Liver (tissue), 3 donors: ENCODE measurements around the gene ARHGEF28.

Experiments used
- CTCF ChIP-seq: fragments of 150-350 bp; IDR thresholded peaks from 2 replicates; pipeline ENCODE4 v1.5.1; 2017; ENCODE audit warnings: improper control_type of control experiment, low read depth, low read length; ENCODE audit not compliant: missing input control
- HNF4G ChIP-seq: IDR thresholded peaks from 2 replicates; pipeline ENCODE4 v1.6.1; 2016; ENCODE audit warnings: antibody characterized with exemption
- SP1 ChIP-seq: IDR thresholded peaks from 2 replicates; pipeline ENCODE4 v1.6.1; 2018; ENCODE audit warnings: antibody characterized with exemption, mild to moderate bottlenecking
- TAF1 ChIP-seq: conservative IDR thresholded peaks from 2 replicates; pipeline ENCODE4 v1.6.1; 2016; ENCODE audit warnings: antibody characterized with exemption, mild to moderate bottlenecking
- donor health status: healthy.
- donor health status: healthy.

- TF ChIP-seq CTCF (no peak), SP1 (no peak), TAF1 (no peak), HNF4G (no peak)
Measured at GRCh38 chr5:73606206-73606753, 19.7 kb upstream of the ARHGEF28 start.
